Measurements from ENCODE around the gene H6PD.
A peak's percentile ranks its signal among the peaks of the same experiment; 100 is the strongest.

H6PD gene

GRCh38 chr1:9315411-9316079 lies 81.0 kb downstream of the H6PD start:
- DNase-seq (ENCODE audit: low read depth) = peak; percentile 42
- TF ChIP-seq CTCF (IDR thresholded peaks at IDR 0.05; ENCODE audit: low read depth, low read length, missing control alignments) = no peak

GRCh38 chr1:9316080-9316444 lies 81.5 kb downstream of the H6PD start:
- DNase-seq (ENCODE audit: low read depth) = no peak
- TF ChIP-seq CTCF (IDR thresholded peaks at IDR 0.05; ENCODE audit: low read depth, low read length, missing control alignments) = no peak
- H3K4me3 ChIP-seq (ENCODE audit: low read depth, low read length) = no peak overlapping the region

More at GRCh38 chr1:9315411-9316079, 81.0 kb downstream of the H6PD start:
- H3K4me3 ChIP-seq (ENCODE audit: low read depth, low read length) = no peak overlapping the region

GRCh38 chr1:9316512-9316911 lies 81.9 kb downstream of the H6PD start:
- H3K4me3 ChIP-seq (ENCODE audit: low read depth, low read length) = no peak overlapping the region

GRCh38 chr1:9317072-9317471 lies 82.5 kb downstream of the H6PD start:
- TF ChIP-seq CTCF (IDR thresholded peaks at IDR 0.05; ENCODE audit: low read depth, low read length, missing control alignments) = no peak
- H3K4me3 ChIP-seq (ENCODE audit: low read depth, low read length) = no peak overlapping the region
- DNase-seq (ENCODE audit: low read depth) = no peak

More at GRCh38 chr1:9316512-9316911, 81.9 kb downstream of the H6PD start:
- no peak for TF ChIP-seq CTCF (IDR thresholded peaks at IDR 0.05; ENCODE audit: low read depth, low read length, missing control alignments)
- no peak for DNase-seq (ENCODE audit: low read depth)

GRCh38 chr1:9317591-9318417 lies 83.2 kb downstream of the H6PD start:
- DNase-seq (ENCODE audit: low read depth) = no peak
- no peak for TF ChIP-seq CTCF (IDR thresholded peaks at IDR 0.05; ENCODE audit: low read depth, low read length, missing control alignments)
- no peak overlapping the region for H3K4me3 ChIP-seq (ENCODE audit: low read depth, low read length)

GRCh38 chr1:9319208-9319788 lies 84.7 kb downstream of the H6PD start:
- DNase-seq (ENCODE audit: low read depth) = no peak
- no peak overlapping the region for H3K4me3 ChIP-seq (ENCODE audit: low read depth, low read length)
- no peak for TF ChIP-seq CTCF (IDR thresholded peaks at IDR 0.05; ENCODE audit: low read depth, low read length, missing control alignments)
